Measurements from ENCODE around the gene USP2.

USP2 gene

GRCh38 chr11:119381181-119381988 is at the start of gene USP2:
USP2 (minus strand) TSS chr11:119381690; CDS start chr11:119373480, 8,210 bp downstream.
- peak; percentile 78 for DNase-seq (ENCODE audit: low read depth, low spot score)

GRCh38 chr11:119427279-119427678 is 45.8 kb upstream of the USP2 start:
- no peak for DNase-seq (ENCODE audit: low read depth, low spot score)

GRCh38 chr11:119426142-119426541 is 44.7 kb upstream of the USP2 start:
- DNase-seq (ENCODE audit: low read depth, low spot score) = no peak

GRCh38 chr11:119424775-119425174 is 43.3 kb upstream of the USP2 start:
- DNase-seq (ENCODE audit: low read depth, low spot score) = no peak

GRCh38 chr11:119424276-119424675 is 42.8 kb upstream of the USP2 start:
- DNase-seq (ENCODE audit: low read depth, low spot score) = no peak

- DNase-seq (ENCODE audit: low read depth, low spot score) = no peak
Observed at GRCh38 chr11:119423509-119424254, 42.2 kb upstream of the USP2 start.

GRCh38 chr11:119422809-119423508 is 41.5 kb upstream of the USP2 start, which contains the start of gene THY1:
THY1 (minus strand) TSS chr11:119423172; CDS start chr11:119420905, 2,267 bp downstream.
- no peak for DNase-seq (ENCODE audit: low read depth, low spot score)

- DNase-seq (ENCODE audit: low read depth, low spot score) = no peak
Observed at GRCh38 chr11:119421941-119422808, 40.7 kb upstream of the USP2 start.

- DNase-seq (ENCODE audit: low read depth, low spot score) = no peak
Observed at GRCh38 chr11:119421351-119421750, 39.9 kb upstream of the USP2 start.

- DNase-seq (ENCODE audit: low read depth, low spot score) = no peak
Observed at GRCh38 chr11:119420631-119421030, 39.1 kb upstream of the USP2 start.

GRCh38 chr11:119419834-119420492 is 38.5 kb upstream of the USP2 start:
- DNase-seq (ENCODE audit: low read depth, low spot score) = no peak

- no peak for DNase-seq (ENCODE audit: low read depth, low spot score)
Observed at GRCh38 chr11:119419246-119419645, 37.8 kb upstream of the USP2 start.

- DNase-seq (ENCODE audit: low read depth, low spot score) = no peak
Observed at GRCh38 chr11:119418759-119419158, 37.3 kb upstream of the USP2 start.

GRCh38 chr11:119417726-119418540 is 36.4 kb upstream of the USP2 start:
- no peak for DNase-seq (ENCODE audit: low read depth, low spot score)

- DNase-seq (ENCODE audit: low read depth, low spot score) = no peak
Observed at GRCh38 chr11:119416606-119417580, 35.4 kb upstream of the USP2 start.

- no peak for DNase-seq (ENCODE audit: low read depth, low spot score)
Observed at GRCh38 chr11:119415966-119416365, 34.5 kb upstream of the USP2 start.

- no peak for DNase-seq (ENCODE audit: low read depth, low spot score)
Observed at GRCh38 chr11:119415517-119415916, 34.0 kb upstream of the USP2 start.

- no peak for DNase-seq (ENCODE audit: low read depth, low spot score)
Observed at GRCh38 chr11:119414734-119415133, 33.2 kb upstream of the USP2 start.

GRCh38 chr11:119414321-119414720 is 32.8 kb upstream of the USP2 start:
- DNase-seq (ENCODE audit: low read depth, low spot score) = no peak
